Measurements from ENCODE around the gene GPATCH1.
A peak's percentile ranks its signal among the peaks of the same experiment; 100 is the strongest.
"Not testable (repeated sequence)": the region's sequence is repeated elsewhere in the genome, so short reads cannot be mapped to it uniquely, and the experiment has no call there.

The GPATCH1 gene

GRCh38 chr19:33111587-33111986 lies 30.6 kb downstream of the GPATCH1 start:
- no peak for DNase-seq (ENCODE audit: low spot score)

- no peak for DNase-seq (ENCODE audit: low spot score)
Measured at GRCh38 chr19:33114312-33114711, 33.3 kb downstream of the GPATCH1 start.

- no peak for DNase-seq (ENCODE audit: low spot score)
Measured at GRCh38 chr19:33117501-33117900, 36.5 kb downstream of the GPATCH1 start.

GRCh38 chr19:33118643-33119042 lies 37.7 kb downstream of the GPATCH1 start:
- no peak for DNase-seq (ENCODE audit: low spot score)

GRCh38 chr19:33124207-33125098 lies 43.5 kb downstream of the GPATCH1 start:
- no peak for DNase-seq (ENCODE audit: low spot score)

GRCh38 chr19:33125929-33126388 lies 45.0 kb downstream of the GPATCH1 start:
- peak; percentile 63 for DNase-seq (ENCODE audit: low spot score)

- DNase-seq (ENCODE audit: low spot score): not testable (repeated sequence)
Measured at GRCh38 chr19:33126712-33127111, 45.7 kb downstream of the GPATCH1 start.

GRCh38 chr19:33129901-33130300 lies 48.9 kb downstream of the GPATCH1 start:
- no peak for DNase-seq (ENCODE audit: low spot score)

- no peak for DNase-seq (ENCODE audit: low spot score)
Measured at GRCh38 chr19:33130433-33130832, 49.5 kb downstream of the GPATCH1 start.

GRCh38 chr19:33132021-33132420 lies 51.0 kb downstream of the GPATCH1 start, which contains the start of gene WDR88:
TSS of gene WDR88 (plus strand) at chr19:33132114. CDS start at chr19:33132170, 56 bp downstream.
- no peak for DNase-seq (ENCODE audit: low spot score)

GRCh38 chr19:33132425-33132824 lies 51.4 kb downstream of the GPATCH1 start:
- no peak for DNase-seq (ENCODE audit: low spot score)

- no peak for DNase-seq (ENCODE audit: low spot score)
Measured at GRCh38 chr19:33133438-33134031, 52.6 kb downstream of the GPATCH1 start.

GRCh38 chr19:33134571-33135041 lies 53.6 kb downstream of the GPATCH1 start:
- DNase-seq (ENCODE audit: low spot score): peak; percentile 33

- DNase-seq (ENCODE audit: low spot score): no peak
Measured at GRCh38 chr19:33139165-33139564, 58.2 kb downstream of the GPATCH1 start.

GRCh38 chr19:33143897-33144405 lies 63.0 kb downstream of the GPATCH1 start:
- peak; percentile 72 for DNase-seq (ENCODE audit: low spot score)

- no peak for DNase-seq (ENCODE audit: low spot score)
Measured at GRCh38 chr19:33146209-33146608, 65.2 kb downstream of the GPATCH1 start.

GRCh38 chr19:33147538-33147937 lies 66.6 kb downstream of the GPATCH1 start:
- DNase-seq (ENCODE audit: low spot score): no peak

GRCh38 chr19:33150852-33151518 lies 70.0 kb downstream of the GPATCH1 start:
- DNase-seq (ENCODE audit: low spot score): no peak

GRCh38 chr19:33152176-33152575 lies 71.2 kb downstream of the GPATCH1 start:
- no peak for DNase-seq (ENCODE audit: low spot score)

GRCh38 chr19:33152625-33153024 lies 71.6 kb downstream of the GPATCH1 start:
- DNase-seq (ENCODE audit: low spot score): not testable (repeated sequence)

- DNase-seq (ENCODE audit: low spot score): not testable (repeated sequence)
Measured at GRCh38 chr19:33154313-33154712, 73.3 kb downstream of the GPATCH1 start.

GRCh38 chr19:33156334-33156733 lies 75.4 kb downstream of the GPATCH1 start:
- DNase-seq (ENCODE audit: low spot score): no peak
